GM20000 (cell line): ENCODE results near the gene DHDH.
"Not testable (repeated sequence)": the region's sequence is repeated elsewhere in the genome, so short reads cannot be mapped to it uniquely, and the experiment has no call there.

Experiments used
- DNase-seq: peaks from one replicate; pipeline ENCODE4 v3.0.0; 2012; ENCODE audit warnings: low spot score
- TF ChIP-seq, protein P1 (sequence below): IDR thresholded peaks from 2 replicates; pipeline ENCODE4 v1.5.1; 2012; ENCODE audit warnings: mild to moderate bottlenecking, control low read depth; ENCODE audit errors: extremely low read depth, missing control alignments

The DHDH gene

GRCh38 chr19:48899781-48900476 lies 33.6 kb upstream of the DHDH start, which contains the start of gene NUCB1:
TSS of gene NUCB1 (plus strand) at chr19:48900312. CDS start at chr19:48900797, 485 bp downstream.
- DNase-seq: peak; percentile 97
- TF ChIP-seq, protein P1, sequence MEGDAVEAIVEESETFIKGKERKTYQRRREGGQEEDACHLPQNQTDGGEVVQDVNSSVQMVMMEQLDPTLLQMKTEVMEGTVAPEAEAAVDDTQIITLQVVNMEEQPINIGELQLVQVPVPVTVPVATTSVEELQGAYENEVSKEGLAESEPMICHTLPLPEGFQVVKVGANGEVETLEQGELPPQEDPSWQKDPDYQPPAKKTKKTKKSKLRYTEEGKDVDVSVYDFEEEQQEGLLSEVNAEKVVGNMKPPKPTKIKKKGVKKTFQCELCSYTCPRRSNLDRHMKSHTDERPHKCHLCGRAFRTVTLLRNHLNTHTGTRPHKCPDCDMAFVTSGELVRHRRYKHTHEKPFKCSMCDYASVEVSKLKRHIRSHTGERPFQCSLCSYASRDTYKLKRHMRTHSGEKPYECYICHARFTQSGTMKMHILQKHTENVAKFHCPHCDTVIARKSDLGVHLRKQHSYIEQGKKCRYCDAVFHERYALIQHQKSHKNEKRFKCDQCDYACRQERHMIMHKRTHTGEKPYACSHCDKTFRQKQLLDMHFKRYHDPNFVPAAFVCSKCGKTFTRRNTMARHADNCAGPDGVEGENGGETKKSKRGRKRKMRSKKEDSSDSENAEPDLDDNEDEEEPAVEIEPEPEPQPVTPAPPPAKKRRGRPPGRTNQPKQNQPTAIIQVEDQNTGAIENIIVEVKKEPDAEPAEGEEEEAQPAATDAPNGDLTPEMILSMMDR: no peak

DNA sequence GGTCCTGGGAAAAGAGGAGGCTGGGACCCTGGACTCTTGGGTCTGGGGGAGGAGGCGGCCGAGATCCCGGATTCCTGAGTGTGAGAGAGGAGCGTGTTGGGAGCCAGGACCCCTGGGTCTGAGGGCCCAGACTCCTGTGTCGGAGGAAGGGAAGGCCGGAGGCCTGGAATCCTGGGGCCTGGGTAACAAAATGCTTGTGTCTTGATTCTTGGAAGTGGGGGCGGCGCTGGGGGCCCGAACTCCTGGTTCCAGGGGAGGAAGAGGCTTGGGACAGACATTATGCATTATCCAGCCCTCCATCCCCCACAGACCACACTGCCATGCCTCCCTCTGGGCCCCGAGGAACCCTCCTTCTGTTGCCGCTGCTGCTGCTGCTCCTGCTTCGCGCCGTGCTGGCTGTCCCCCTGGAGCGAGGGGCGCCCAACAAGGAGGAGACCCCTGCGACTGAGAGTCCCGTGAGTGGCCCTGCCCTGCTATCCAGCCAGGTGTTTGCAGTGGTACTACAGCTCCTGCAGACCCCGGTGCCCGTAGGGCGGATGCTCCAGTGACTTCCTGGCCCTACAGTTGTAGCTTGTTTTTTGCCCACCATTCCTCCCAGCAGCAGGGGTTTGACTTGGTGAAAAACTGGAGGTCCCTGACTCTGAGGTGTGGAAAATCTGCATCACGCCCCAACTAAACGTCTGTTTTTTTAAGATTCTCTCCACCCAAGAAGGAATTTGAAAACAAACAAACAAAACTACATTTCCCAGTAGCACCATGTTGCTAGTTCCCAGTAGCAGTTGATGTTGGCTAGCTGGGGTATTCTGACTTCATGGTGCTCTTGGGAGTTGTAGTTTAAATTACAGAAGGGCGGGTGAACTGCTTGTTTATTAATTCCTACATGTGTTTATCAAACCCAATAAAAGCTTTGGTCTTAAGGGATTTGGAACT lies 32.8 kb upstream of the DHDH start:
- peak; percentile 48 for DNase-seq

GRCh38 chr19:48902291-48902690 lies 31.2 kb upstream of the DHDH start:
- DNase-seq: not testable (repeated sequence)

More for the DNA sequence above, 32.8 kb upstream of the DHDH start:
- TF ChIP-seq, protein P1: no peak

- not testable (repeated sequence) for DNase-seq
These were observed 29.7 kb upstream of the DHDH start for GRCh38 chr19:48903788-48904187.

- TF ChIP-seq, protein P1: no peak
- no peak for DNase-seq
These were observed 27.8 kb upstream of the DHDH start for GRCh38 chr19:48905664-48906063.

- DNase-seq: no peak
- TF ChIP-seq, protein P1: no peak
These were observed 27.2 kb upstream of the DHDH start for GRCh38 chr19:48906324-48906723.

GRCh38 chr19:48907671-48908070 lies 25.8 kb upstream of the DHDH start:
- TF ChIP-seq, protein P1: no peak
- DNase-seq: no peak

GRCh38 chr19:48909424-48910077 lies 23.9 kb upstream of the DHDH start:
- not testable (repeated sequence) for DNase-seq

DNA sequence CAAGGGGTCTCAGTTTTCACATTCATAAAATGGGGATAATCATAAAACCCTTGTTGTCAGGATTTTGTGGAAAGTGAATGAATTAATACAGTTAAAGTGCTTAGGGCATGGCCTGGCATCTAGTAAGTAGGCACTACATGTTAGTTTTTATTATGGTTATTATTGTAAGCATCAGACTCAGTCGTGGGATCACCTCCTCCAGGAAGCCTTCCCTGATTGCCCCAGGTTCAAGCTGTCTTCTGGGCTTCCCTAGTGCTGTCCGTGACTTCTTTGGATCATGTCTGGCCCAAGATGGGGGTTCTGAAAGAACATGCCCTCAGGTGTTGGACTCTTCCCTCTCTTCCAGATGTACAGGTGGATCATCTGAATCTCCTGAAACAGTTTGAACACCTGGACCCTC lies 22.7 kb upstream of the DHDH start:
- TF ChIP-seq, protein P1: no peak
- no peak for DNase-seq
